HEK293 (cell line): ENCODE results near the gene RABAC1.

Experiments
- CTCF ChIA-PET: fragments of 350-600 bp; formaldehyde crosslinking; extraction: SDS; loops from one replicate; lab custom pipeline; 2021; ENCODE audit warnings: antibody characterized with exemption; lab: Yijun Ruan, JAX
- POLR2A ChIA-PET: fragments of 300-600 bp; formaldehyde crosslinking; extraction: SDS; loops from one replicate; lab custom pipeline; 2020; ENCODE audit warnings: antibody characterized with exemption, inconsistent platforms; lab: Yijun Ruan, JAX
- H3K27ac ChIP-seq: fragments of 200-500 bp; sonication (Bioruptor generic); 2 replicates; pipeline ENCODE4 v1.5.1; 2014; ENCODE audit warnings: low read depth, low read length, control low read depth, inconsistent platforms; ENCODE audit errors: extremely low read depth
- H3K36me3 ChIP-seq, 2 experiments: fragments of 200-500 bp in 1 of 2; sonication (Bioruptor generic) in 1 of 2; 1 replicate in 1 of 2; 2 replicates in 1 of 2; pipeline ENCODE4 v1.5.1; 2014 to 2017; ENCODE audit warnings: inconsistent platforms in 2 of 2, low read length in 2 of 2; ENCODE audit not compliant: control insufficient read depth in 2 of 2, insufficient read depth in 1 of 2
- H3K4me1 ChIP-seq: fragments of 200-500 bp; sonication (Bioruptor generic); 2 replicates; pipeline ENCODE4 v1.5.1; 2014; ENCODE audit warnings: mild to moderate bottlenecking, low read length, inconsistent platforms; ENCODE audit not compliant: control insufficient read depth, insufficient read depth
- H3K4me3 ChIP-seq: 2 replicates; pipeline ENCODE4 v1.5.1; 2011; ENCODE audit warnings: low read depth, mild to moderate bottlenecking, control low read depth, low read length, moderate library complexity
- H3K9me3 ChIP-seq: fragments of 200-500 bp; sonication (Bioruptor generic); 2 replicates; pipeline ENCODE4 v1.5.1; 2014; ENCODE audit warnings: low read depth, low read length, inconsistent platforms; ENCODE audit not compliant: control insufficient read depth, insufficient read depth
- HOXD13 ChIP-seq: sonication (generic); formaldehyde crosslinking; IDR thresholded peaks from 2 replicates; pipeline ENCODE4 v1.8.0; 2022; ENCODE audit warnings: missing genetic modification reagents, borderline replicate concordance
- KLF7 ChIP-seq: fragments of 450-650 bp; formaldehyde crosslinking; IDR thresholded peaks from 2 replicates; pipeline ENCODE4 v1.5.1; 2016; ENCODE audit warnings: missing biosample characterization, missing genetic modification characterization, borderline replicate concordance
- KLF8 ChIP-seq: fragments of 450-650 bp; formaldehyde crosslinking; IDR thresholded peaks from 2 replicates; pipeline ENCODE4 v1.5.1; 2016; ENCODE audit warnings: missing biosample characterization, missing genetic modification characterization
- MZF1 ChIP-seq: fragments of 450-650 bp; formaldehyde crosslinking; IDR thresholded peaks from 2 replicates; pipeline ENCODE4 v1.5.1; 2017; ENCODE audit warnings: missing biosample characterization, missing genetic modification characterization, borderline replicate concordance
- REPIN1 ChIP-seq: fragments of 450-650 bp; formaldehyde crosslinking; IDR thresholded peaks from 2 replicates; pipeline ENCODE4 v1.5.1; 2017; ENCODE audit warnings: missing biosample characterization, missing genetic modification characterization, low read depth
- ZBTB49 ChIP-seq: fragments of 450-650 bp; formaldehyde crosslinking; IDR thresholded peaks from 2 replicates; pipeline ENCODE4 v1.5.1; 2016; ENCODE audit warnings: missing biosample characterization, missing genetic modification characterization, low read depth
- ZBTB7A ChIP-seq: fragments of 450-650 bp; formaldehyde crosslinking; IDR thresholded peaks from 2 replicates; pipeline ENCODE4 v1.5.1; 2016; ENCODE audit warnings: low read depth, missing biosample characterization, missing genetic modification characterization
- ZNF302 ChIP-seq: fragments of 450-650 bp; formaldehyde crosslinking; IDR thresholded peaks from 2 replicates; pipeline ENCODE4 v1.5.1; 2016; ENCODE audit warnings: missing biosample characterization, missing genetic modification characterization, low read depth
- ZNF350 ChIP-seq: fragments of 450-650 bp; formaldehyde crosslinking; IDR thresholded peaks from 2 replicates; pipeline ENCODE4 v1.5.0; 2017; ENCODE audit warnings: missing biosample characterization, mild to moderate bottlenecking, missing genetic modification characterization
- ZNF366 ChIP-seq: fragments of 450-650 bp; formaldehyde crosslinking; conservative IDR thresholded peaks from 2 replicates; pipeline ENCODE4 v1.5.1; 2016; ENCODE audit warnings: missing biosample characterization, missing genetic modification characterization
- ZNF423 ChIP-seq: fragments of 450-650 bp; formaldehyde crosslinking; IDR thresholded peaks from 2 replicates; pipeline ENCODE4 v1.5.1; 2016; ENCODE audit warnings: missing biosample characterization, missing genetic modification characterization
- ZNF555 ChIP-seq: fragments of 450-650 bp; formaldehyde crosslinking; conservative IDR thresholded peaks from 2 replicates; pipeline ENCODE4 v1.5.1; 2017; ENCODE audit warnings: missing biosample characterization, mild to moderate bottlenecking, missing genetic modification characterization, inconsistent platforms
- ZNF571 ChIP-seq: fragments of 450-650 bp; formaldehyde crosslinking; IDR thresholded peaks from 2 replicates; pipeline ENCODE4 v1.5.0; 2017; ENCODE audit warnings: missing biosample characterization, missing genetic modification characterization
- ZNF600 ChIP-seq: fragments of 450-650 bp; formaldehyde crosslinking; IDR thresholded peaks from 2 replicates; pipeline ENCODE4 v1.5.1; 2016; ENCODE audit warnings: missing biosample characterization, missing genetic modification characterization
- ZNF629 ChIP-seq: fragments of 450-650 bp; formaldehyde crosslinking; IDR thresholded peaks from 2 replicates; pipeline ENCODE4 v1.5.1; 2017; ENCODE audit warnings: missing biosample characterization, missing genetic modification characterization
- ZNF639 ChIP-seq: fragments of 450-650 bp; formaldehyde crosslinking; IDR thresholded peaks from 2 replicates; pipeline ENCODE4 v1.5.1; 2016; ENCODE audit warnings: missing biosample characterization, missing genetic modification characterization
- TF ChIP-seq, protein P1 (sequence below): fragments of 450-650 bp; formaldehyde crosslinking; optimal IDR thresholded peaks from 2 replicates; pipeline ENCODE3; 2016; ENCODE audit warnings: missing biosample characterization, mild to moderate bottlenecking, missing genetic modification characterization
- TF ChIP-seq, protein P2 (sequence below): fragments of 450-650 bp; formaldehyde crosslinking; IDR thresholded peaks from 2 replicates; pipeline ENCODE4 v1.5.1; 2017; ENCODE audit warnings: missing biosample characterization, missing genetic modification characterization
- TF ChIP-seq, protein P3 (sequence below): fragments of 450-650 bp; formaldehyde crosslinking; IDR thresholded peaks from 2 replicates; pipeline ENCODE4 v1.5.1; 2016; ENCODE audit warnings: missing biosample characterization, missing genetic modification characterization
- TF ChIP-seq, protein P4 (sequence below): fragments of 450-650 bp; formaldehyde crosslinking; IDR thresholded peaks from 2 replicates; pipeline ENCODE4 v1.5.1; 2016; ENCODE audit warnings: missing biosample characterization, missing genetic modification characterization

Gene RABAC1

GRCh38 chr19:41912899-41913537 lies 46.1 kb downstream of the RABAC1 start (continued):
- TF ChIP-seq ZNF600 (tag by site-specific recombination) (peak; percentile 82), HOXD13 (CRISPR knock-in tag) (no peak), ZNF366 (tag by site-specific recombination) (peak; percentile 27; the same call in 1 of the 2 replicates), ZBTB7A (tag by site-specific recombination) (0 out of 2 replicates have a peak, but pooled peaks have one; percentile 34), ZNF423 (tag by site-specific recombination) (no peak)
- TF ChIP-seq, protein P1, sequence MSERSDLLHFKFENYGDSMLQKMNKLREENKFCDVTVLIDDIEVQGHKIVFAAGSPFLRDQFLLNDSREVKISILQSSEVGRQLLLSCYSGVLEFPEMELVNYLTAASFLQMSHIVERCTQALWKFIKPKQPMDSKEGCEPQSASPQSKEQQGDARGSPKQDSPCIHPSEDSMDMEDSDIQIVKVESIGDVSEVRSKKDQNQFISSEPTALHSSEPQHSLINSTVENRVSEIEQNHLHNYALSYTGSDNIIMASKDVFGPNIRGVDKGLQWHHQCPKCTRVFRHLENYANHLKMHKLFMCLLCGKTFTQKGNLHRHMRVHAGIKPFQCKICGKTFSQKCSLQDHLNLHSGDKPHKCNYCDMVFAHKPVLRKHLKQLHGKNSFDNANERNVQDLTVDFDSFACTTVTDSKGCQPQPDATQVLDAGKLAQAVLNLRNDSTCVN (tag by site-specific recombination) = peak; percentile 42
- TF ChIP-seq, protein P2, sequence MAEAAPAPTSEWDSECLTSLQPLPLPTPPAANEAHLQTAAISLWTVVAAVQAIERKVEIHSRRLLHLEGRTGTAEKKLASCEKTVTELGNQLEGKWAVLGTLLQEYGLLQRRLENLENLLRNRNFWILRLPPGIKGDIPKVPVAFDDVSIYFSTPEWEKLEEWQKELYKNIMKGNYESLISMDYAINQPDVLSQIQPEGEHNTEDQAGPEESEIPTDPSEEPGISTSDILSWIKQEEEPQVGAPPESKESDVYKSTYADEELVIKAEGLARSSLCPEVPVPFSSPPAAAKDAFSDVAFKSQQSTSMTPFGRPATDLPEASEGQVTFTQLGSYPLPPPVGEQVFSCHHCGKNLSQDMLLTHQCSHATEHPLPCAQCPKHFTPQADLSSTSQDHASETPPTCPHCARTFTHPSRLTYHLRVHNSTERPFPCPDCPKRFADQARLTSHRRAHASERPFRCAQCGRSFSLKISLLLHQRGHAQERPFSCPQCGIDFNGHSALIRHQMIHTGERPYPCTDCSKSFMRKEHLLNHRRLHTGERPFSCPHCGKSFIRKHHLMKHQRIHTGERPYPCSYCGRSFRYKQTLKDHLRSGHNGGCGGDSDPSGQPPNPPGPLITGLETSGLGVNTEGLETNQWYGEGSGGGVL (tag by site-specific recombination) = peak; percentile 67
- TF ChIP-seq, protein P3, sequence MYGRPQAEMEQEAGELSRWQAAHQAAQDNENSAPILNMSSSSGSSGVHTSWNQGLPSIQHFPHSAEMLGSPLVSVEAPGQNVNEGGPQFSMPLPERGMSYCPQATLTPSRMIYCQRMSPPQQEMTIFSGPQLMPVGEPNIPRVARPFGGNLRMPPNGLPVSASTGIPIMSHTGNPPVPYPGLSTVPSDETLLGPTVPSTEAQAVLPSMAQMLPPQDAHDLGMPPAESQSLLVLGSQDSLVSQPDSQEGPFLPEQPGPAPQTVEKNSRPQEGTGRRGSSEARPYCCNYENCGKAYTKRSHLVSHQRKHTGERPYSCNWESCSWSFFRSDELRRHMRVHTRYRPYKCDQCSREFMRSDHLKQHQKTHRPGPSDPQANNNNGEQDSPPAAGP = peak; percentile 60

DNA sequence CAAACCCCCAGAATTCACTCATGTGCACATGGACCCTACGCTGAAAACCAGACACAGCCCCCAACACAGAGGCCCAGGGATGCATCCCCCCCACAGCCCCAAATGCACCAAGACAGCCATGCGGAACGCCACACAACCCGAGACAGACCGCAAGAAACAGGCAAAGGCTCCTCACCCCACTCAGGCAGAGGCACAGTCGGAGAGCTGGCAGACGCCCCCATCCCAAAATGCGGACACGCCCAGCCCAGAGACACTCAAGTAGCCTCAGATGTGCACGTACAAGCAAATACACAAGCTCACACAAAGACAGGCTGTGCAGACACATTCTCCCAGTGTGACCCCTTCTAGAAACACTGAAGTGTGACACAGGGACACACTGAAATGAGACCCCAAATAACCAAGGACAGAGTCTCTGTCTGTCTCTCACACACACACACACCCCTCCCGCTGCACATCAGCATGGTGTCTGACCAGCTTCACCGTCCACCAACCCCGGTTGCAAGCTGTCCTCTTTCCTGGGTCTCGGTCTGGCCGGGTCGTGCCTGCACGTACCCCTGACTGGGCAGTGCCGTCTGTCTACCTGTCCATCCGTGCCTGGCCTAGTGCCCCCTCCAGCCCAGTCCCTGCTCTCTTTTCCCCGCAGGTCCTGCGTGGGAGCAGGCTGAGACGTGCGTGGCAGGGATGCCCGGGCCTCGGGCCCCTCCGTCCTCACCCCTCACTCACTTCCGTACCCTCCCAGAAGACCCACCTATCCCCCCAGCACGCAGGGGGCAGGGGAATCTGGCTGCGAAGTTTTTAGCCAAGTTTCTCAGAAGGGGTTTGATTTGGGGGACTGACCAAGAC lies 47.0 kb downstream of the RABAC1 start:
- ChIA-PET CTCF (interaction anchor here (0.6 to 1.0 kb wide), 3 partner anchors 24 to 121 kb away, joined by 3 to 4 read pairs (median 3); no protein-coding TSS in a partner anchor), POLR2A (interaction anchor here (0.7 to 1.4 kb wide), 3 partner anchors 21 to 43 kb away, joined by 3 to 6 read pairs (median 4); no protein-coding TSS in a partner anchor)
- H3K36me3 ChIP-seq = peaks cover 0 to 5% of the 10 kb centered on the region in 2 experiments; a peak in 2 of 3 replicates
- TF ChIP-seq ZBTB49 (tag by site-specific recombination) = no peak
- no peak for TF ChIP-seq REPIN1 (tag by site-specific recombination)
- no peak for TF ChIP-seq ZNF629 (tag by site-specific recombination)
- 0 out of 2 replicates have a peak, but pooled peaks have one; percentile 44 for TF ChIP-seq KLF8 (tag by site-specific recombination)
- TF ChIP-seq MZF1 (tag by site-specific recombination) = no peak
- no peak for TF ChIP-seq ZNF302 (tag by site-specific recombination)
- TF ChIP-seq, protein P1 (tag by site-specific recombination) = no peak
- no peak for TF ChIP-seq ZNF571 (tag by site-specific recombination)
- no peak for TF ChIP-seq ZNF555 (tag by site-specific recombination)
- no peak for TF ChIP-seq KLF7 (tag by site-specific recombination)
- no peak for TF ChIP-seq ZNF639
- TF ChIP-seq, protein P4, sequence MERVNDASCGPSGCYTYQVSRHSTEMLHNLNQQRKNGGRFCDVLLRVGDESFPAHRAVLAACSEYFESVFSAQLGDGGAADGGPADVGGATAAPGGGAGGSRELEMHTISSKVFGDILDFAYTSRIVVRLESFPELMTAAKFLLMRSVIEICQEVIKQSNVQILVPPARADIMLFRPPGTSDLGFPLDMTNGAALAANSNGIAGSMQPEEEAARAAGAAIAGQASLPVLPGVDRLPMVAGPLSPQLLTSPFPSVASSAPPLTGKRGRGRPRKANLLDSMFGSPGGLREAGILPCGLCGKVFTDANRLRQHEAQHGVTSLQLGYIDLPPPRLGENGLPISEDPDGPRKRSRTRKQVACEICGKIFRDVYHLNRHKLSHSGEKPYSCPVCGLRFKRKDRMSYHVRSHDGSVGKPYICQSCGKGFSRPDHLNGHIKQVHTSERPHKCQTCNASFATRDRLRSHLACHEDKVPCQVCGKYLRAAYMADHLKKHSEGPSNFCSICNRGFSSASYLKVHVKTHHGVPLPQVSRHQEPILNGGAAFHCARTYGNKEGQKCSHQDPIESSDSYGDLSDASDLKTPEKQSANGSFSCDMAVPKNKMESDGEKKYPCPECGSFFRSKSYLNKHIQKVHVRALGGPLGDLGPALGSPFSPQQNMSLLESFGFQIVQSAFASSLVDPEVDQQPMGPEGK = 0 out of 2 replicates have a peak, but pooled peaks have one; percentile 22
- no peak for TF ChIP-seq ZNF350 (tag by site-specific recombination)
- H3K4me3 ChIP-seq = no peak overlapping the region
- H3K9me3 ChIP-seq = no peaks in the 10 kb centered on the region
- H3K27ac ChIP-seq = no peak overlapping the region
- H3K4me1 ChIP-seq = no peaks in the 10 kb centered on the region
